Gastrocnemius medialis (tissue), 4 donors: ENCODE measurements around the gene DAGLB.

Experiments used
- POLR2A ChIP-seq, 2 donors: fragments of 450-650 bp; IDR thresholded peaks; one replicate each; pipeline ENCODE4 v1.6.1; 2017; ENCODE audit warnings: antibody characterized with exemption in 2 of 2, mild to moderate bottlenecking in 2 of 2, moderate library complexity in 2 of 2
- TF ChIP-seq, protein P1 (sequence below), 5 experiments: fragments of 450-650 bp in 3 of 5; fragments of 200-600 bp in 2 of 5; sonication (generic) in 2 of 5; IDR thresholded peaks in 4 of 5; conservative IDR thresholded peaks in 1 of 5; 1 replicate in 4 of 5; 2 replicates in 1 of 5; pipeline ENCODE4 v1.5.1; 2016 to 2019; ENCODE audit warnings: antibody characterized with exemption in 5 of 5, mild to moderate bottlenecking in 3 of 5, moderate library complexity in 3 of 5

DNA sequence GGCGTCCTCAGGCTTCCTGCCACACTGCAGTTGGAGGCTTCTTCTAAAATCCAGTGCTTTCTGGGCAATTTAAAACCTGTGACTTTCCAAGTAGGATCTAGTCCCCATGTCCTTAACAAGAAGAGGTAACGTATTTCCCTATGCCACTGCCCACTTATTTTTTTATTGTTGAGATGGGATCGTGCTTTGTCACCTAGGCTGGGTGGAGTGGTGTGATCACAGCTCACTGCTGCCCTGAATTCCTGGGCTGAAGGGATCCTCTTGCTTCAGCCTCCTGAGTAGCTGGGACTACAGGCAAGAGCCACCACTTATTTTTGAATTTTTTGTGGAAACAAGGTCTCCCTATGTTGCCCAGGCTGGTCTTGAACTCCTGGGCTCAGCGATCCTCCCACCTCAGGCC lies 63.4 kb downstream of the DAGLB start:
- TF ChIP-seq, protein P1, sequence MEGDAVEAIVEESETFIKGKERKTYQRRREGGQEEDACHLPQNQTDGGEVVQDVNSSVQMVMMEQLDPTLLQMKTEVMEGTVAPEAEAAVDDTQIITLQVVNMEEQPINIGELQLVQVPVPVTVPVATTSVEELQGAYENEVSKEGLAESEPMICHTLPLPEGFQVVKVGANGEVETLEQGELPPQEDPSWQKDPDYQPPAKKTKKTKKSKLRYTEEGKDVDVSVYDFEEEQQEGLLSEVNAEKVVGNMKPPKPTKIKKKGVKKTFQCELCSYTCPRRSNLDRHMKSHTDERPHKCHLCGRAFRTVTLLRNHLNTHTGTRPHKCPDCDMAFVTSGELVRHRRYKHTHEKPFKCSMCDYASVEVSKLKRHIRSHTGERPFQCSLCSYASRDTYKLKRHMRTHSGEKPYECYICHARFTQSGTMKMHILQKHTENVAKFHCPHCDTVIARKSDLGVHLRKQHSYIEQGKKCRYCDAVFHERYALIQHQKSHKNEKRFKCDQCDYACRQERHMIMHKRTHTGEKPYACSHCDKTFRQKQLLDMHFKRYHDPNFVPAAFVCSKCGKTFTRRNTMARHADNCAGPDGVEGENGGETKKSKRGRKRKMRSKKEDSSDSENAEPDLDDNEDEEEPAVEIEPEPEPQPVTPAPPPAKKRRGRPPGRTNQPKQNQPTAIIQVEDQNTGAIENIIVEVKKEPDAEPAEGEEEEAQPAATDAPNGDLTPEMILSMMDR (IDR thresholded peaks at IDR 0.05 in 4 of 5, conservative IDR thresholded peaks at IDR 0.05 in 1 of 5) = no peak
- no peak for TF ChIP-seq POLR2A (IDR thresholded peaks at IDR 0.05)
